GM19328 (cell line): ENCODE data around the gene DTNA.
"Not testable (repeated sequence)": the region's sequence is repeated elsewhere in the genome, so short reads cannot be mapped to it uniquely, and the experiment has no call there.

ENCODE experiments used
- ATAC-seq: cut with Tn5 transposase; IDR thresholded peaks from one replicate; pipeline ENCODE4 v1.9.1; 2021; ENCODE audit warnings: mild to moderate bottlenecking, moderate library complexity; ENCODE audit not compliant: unreplicated experiment

DTNA gene

DNA sequence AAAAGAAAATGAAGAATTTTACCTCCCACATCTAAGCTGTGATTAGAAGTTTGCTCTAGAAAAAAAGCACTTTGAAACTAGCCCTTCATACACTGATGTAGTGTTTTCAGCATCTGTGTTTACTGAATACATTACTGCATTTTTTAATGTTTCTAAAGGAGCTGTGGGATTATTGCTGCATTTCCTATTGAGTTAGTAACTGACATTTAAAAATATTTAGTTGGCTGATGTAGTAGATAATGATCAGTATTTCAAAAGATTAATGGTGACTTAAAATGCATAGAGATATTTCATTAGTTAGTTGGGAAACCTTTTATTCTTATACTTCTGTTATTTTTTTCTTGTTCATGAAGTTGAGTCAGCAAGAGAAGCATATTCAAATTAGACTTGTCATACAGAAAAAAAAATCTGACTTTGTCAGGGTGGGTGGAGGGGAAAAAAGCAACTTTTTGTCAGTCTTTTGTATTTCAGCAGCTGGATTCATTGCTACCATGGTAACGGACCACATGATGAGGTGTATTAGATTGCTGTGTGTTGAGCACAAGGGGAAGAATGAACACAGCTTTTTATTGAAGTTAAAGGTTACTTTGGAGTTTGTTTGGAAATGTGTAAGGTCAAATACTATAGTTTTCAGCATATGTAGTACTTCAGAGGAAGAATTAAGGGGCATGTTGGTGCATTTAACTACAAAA lies at the start of gene DTNA:
Gene DTNA, plus strand, starts transcription at position 549 of the 692 bp plus-strand sequence. CDS start 45,679 bp downstream, outside the sequence.
- ATAC-seq, result no peak

DNA sequence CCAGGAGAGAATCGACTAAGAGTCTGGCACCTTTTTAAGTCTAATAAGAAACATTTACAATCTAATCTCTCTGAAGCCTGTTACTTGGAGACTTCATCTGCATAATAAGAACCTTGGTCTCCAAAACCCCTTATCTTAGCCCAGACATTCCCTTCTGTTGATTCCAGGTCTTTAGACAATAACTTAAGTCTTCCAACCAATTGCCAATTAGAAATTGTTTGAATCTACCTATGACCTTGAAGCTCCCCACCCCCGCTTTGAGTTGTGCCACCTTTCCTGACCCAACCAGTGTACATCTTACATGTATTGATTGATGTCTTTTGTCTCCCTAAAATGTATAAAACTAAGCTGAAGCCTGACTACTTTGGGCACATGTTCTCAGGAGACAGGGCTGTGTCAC lies 49.5 kb upstream of the DTNA start:
- ATAC-seq, result no peak

DNA sequence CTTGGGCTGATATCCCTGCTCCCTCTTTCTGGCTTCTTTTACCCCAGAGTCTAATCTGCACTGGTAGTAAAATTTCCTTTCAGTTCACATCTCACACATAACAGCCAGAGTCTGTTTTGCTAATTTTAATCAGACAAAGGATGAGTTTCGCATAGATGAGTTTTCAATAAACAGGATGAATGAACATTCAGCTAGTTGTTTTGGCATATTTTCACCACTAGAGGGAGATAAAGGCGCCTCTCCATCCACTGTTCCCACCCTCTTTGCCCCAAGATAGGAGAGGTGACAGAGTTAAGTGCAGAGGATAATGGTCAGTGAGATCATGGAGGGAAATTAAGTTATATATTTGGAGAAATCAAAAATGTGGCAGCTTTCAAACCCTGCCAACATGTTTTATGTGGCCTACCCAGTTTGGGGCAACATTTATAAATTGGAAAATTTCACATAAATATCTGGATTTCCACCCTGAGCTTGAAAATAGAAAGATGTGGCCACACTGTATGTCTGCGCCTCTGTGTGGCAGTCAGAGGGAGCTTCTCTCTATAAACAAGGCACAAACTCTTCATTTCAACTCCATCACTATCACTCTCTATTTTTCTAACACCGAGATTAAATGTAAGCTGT lies 48.5 kb upstream of the DTNA start:
- ATAC-seq, result peak; percentile 87

DNA sequence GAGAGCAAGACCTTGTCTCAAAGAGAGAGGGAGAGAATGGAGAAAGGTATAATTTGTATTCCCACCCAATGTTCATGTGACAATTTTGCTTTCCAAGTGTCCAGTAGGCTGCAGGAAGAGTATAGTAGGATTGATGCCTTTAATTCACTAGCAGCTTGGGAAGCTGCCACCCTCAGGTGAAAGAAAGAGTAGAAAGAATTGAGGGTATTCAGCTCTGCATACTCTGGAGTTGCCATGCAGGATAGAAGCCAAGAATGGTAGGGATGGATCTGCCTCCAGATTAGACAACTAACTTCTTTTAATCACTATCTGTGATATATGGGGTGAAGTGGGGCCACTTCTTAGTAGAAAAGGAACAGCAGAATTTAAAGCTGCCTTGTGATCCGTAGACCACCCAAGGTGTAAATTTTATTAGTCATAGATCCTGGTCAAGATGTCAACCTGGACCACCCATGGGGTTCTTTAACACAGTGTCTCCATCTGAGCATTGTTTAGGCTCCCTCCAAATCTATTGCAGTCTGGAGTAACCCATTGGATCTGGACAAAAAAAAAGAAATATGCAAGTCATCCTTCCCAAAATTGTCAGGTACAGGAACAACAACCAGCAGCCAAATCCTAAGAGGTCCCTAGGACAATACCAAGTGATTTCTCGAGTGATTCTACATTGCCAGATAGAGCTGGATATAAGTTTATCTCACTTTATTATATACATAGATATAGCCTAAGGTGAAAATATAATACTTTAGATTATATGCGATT lies 33.1 kb upstream of the DTNA start:
- no peak for ATAC-seq

DNA sequence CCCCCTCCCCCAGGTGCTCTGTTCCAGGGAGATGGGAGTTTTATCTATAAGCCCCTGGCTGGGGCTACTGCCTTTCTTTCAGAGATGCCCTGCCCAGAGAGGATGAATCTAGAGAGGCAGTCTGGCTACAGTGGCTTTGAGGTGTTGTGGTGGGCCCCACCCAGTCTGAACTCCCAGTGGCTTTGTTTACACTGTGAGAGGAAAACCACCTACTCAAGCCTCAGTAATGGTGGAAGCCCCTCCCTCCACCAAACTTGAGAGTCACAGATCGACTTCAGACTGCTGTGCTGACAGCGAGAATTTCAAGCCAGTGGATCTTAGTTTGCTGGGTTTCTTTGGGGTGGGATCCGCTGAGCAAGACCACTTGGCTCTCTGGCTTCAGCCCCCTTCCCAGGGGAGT lies 20.3 kb upstream of the DTNA start:
- not testable (repeated sequence) for ATAC-seq

DNA sequence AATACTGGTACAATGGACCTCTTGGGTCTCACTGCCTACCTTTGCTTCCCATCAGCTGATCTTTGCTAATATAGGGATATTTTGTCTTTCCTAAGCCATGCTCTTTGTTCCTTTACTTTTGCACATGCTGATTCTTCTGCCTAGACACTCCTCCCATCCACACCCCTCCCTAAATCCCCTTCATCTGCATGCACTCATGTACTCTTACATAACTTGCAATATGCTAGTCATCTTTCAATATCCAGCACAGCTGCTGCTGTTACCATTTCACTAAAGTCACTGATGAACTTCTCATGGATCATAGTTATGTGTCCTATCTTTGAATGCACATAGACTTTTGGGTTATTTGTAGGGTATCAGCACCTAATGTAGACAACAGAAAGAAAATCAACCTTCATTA lies 18.5 kb upstream of the DTNA start:
- ATAC-seq, result no peak

DNA sequence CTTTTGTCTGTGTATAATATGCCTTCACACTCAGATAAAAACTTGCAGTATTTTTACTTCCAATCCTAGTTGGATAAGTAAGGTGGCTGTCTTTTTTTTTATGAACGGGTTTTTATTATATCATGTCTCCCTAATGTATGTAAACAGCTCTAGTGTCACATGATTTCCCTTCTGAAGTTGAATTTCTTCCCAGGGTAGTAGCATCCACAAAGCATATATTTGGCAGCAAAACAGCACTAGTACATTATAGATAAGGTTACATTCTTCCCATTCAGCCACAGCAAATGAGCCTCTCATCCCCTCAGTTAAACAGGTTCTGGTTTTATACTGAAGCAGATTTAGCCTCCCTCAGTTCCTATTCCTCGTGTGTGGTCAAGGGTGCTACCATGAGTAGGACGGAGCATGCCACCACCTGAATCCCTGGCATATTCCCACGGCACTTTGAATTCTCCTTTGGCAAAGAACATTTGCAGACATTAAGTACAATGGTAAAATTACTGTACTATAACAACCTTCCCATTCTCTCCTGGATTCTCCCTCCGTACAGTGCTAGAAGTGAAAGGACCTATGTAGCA lies 15.4 kb upstream of the DTNA start:
- ATAC-seq, result no peak

DNA sequence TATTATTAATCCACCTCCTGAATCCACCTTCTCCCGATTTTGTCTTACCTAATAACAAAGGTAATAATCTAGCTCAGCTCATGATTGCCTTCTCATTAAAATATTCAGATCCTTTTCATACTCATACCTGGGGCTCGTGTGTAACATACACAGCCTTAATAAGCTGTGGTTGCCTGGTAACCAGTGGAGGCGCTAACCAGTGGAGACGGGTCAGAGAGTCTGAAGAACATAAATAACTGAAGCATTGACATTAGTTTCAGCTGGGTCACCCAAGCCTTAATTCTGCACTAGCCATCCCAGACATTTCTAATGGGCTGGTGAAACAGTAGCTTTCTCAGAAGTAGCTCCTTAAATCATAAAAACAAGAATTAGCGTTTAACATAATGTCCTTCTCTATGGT lies 14.8 kb upstream of the DTNA start:
- ATAC-seq, result no peak

DNA sequence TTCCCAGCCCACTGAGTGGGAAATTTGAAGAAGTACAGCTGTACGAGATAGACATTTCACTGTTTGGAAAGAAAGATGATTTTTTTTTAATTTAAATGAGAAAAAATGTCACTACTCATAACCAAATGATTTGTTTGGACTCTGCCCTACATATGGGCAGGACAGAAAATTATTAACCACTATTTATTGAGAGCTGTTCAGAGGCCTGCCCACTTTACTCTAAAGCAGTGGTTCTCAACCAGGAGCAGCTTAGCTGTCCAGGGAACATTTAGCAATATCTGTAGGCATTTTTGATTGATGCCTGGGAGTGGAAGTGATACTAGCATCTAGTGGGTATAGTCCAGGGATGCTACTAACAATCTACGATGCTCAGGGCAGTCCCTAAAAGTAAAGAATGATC lies 13.4 kb upstream of the DTNA start:
- ATAC-seq, result no peak

DNA sequence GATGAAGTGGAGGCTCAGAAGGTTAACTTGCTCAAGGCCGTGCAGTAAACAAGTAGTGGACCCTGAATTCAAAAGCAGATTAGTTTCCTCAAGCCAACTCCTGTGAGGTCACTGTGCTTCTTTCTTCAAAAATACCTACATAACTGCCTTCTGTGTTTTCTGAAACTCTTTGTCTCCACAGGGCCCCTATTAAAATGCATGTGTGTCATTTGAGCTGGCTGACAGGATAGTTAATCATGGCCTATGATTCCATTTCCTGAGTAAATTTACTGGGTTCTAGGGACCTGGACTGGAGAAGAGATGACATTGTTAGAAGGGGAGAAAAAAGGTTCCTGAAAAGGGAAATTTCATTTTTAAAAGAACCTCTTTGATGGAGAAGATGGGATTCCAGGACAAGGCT lies 12.9 kb upstream of the DTNA start:
- ATAC-seq, result no peak

DNA sequence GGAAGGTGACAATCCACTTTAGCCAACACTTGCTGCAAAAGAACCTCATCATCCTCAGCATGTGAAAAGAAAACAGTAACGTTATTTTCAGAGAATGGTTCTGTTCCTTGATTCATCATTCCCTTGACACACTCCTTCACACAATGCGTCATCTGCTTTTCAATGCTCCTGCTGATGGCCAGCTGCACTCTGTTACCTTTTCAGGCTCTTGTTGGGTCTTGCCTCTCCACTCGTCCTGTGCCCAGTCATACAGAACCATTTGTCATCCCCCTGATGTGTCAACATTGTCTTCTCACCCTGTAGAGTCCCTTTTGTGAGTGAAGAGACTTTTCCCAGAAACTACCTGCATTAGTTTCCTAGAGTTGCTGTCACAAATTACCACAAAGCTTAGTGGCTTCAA lies 12.2 kb upstream of the DTNA start:
- ATAC-seq, result no peak

DNA sequence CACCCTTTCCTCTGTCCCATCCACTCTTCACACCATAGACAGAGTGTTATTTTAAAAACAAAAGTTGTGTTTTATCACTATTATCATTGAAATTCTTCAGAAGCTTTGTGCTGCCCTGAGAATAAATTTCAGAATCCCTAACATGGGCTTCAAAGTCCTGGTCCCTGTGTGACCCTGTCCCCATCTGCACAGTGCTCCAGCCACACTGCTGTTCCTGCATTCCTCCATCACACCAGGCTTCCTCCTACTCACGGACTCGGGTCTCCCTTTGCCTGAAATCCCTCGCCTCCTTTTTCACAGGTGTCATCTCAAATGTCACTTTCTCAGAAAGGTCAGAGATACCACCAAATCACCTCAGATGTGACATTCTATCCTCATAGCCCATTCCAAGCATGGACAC lies 8.2 kb upstream of the DTNA start:
- no peak for ATAC-seq

DNA sequence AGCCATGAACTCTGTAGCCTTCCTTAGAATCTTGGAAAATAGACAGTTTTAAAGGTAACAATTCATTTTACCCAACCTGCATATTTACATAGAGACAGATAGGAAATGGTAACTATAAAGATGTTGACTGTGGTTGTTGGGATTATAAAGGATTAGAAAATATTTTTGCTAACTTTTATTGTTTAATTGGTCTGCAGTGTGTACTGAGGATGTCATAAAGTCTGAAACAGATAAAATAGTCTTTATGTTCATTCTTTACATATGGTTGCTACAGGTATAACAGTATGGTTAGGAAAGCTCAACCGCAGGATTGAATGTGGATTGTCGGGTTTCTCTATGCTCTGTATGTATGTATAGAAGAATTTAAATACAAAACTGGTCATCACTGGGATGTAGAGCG lies 7.3 kb upstream of the DTNA start:
- ATAC-seq, result no peak

DNA sequence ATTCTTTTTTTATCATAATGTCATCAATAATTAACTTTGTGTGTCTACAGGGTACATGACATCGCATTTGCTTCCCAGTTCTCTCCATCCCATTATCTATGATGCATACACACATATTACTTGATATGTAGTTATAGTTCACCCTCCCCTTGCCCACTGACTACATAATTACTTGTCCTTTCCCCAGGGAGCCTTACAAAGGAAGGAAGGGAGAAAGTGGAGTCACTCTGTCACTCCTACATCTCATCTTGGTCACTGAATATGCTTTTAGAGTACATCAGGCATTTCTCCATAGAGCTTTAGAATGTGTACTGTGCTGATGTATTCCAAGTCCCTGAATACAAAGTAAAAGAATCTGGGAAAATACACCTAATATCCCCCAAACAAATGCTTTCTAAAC lies 6.0 kb upstream of the DTNA start:
- ATAC-seq, result no peak

DNA sequence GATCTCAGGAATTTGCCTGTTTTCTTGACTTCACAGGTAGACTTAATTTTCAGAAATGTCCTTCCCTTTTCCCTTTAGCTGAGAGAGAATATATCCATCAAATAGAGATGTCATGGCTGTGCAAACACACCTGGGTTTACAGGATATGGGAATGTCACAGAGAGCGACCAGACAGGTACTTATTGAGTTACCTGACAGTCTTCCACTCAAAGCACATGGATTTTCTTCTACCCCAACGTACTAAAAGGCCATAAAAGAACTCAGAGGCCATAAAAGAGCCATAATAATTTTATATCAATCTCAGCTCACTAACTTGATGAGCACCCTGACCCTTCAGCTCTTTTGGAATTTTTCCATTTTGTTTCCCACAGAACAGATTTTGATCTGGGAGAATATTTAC lies 5.3 kb upstream of the DTNA start:
- ATAC-seq, result no peak

DNA sequence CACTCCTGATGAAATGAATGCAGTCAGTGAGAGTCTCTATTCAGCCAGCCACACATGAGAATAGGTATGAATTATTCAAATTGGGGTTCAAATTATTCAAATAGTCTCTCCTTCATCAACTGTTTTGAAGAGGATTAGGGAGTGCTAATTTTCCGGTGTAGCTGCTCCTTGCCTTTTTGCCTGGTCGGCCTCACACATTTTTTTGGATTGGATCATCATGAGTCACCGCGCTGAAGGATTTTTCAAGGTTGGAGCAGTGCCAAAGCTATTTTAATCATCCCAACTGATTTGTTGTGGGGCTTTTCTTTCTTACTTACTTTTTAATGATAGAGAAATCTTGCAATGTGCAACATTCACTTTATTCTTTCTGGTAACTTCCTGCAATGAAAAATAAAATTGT lies 2.4 kb upstream of the DTNA start:
- no peak for ATAC-seq

DNA sequence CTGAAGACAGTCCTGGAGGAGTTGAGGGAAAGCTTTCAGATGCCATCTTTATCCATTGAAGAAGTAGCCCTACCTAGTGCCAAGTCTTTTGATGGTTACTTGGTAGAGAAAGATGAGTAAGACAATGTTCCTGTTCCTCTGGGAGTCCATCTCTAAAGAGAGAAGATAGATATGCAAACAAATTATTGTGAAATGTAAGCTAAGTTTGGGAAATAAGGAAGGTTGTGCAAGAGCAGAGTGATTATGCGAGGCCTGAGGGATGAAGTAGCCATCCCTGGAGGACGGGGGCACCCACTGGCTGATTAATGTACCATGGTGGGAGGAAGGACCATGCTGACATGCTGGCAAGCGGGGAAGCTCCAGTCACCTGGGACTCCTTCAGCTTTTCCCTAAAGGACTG lies 994 bp upstream of the DTNA start:
- ATAC-seq, result no peak

DNA sequence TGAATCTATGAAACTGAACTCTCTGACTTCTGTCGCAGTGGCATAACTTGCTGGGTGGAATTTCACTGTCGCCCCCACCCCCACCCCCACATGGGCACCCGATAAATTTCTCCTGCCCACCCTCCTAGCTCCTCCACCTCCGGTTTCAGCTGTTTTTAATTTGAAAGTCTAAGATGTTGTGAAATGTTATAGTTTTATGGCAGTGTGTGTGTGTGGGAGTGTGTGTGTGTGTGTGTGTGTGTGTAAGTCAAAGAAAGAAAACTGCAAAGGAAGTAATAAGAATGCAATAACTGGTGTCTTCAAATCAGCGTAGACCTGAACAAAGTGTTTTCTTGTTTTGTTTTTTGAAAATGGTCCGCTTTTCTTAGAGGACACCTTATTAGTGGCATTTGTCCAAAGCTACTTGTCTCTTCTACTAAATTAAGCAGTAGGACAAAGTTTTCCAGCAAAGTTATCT lies 388 bp downstream of the DTNA start:
- ATAC-seq, result no peak

DNA sequence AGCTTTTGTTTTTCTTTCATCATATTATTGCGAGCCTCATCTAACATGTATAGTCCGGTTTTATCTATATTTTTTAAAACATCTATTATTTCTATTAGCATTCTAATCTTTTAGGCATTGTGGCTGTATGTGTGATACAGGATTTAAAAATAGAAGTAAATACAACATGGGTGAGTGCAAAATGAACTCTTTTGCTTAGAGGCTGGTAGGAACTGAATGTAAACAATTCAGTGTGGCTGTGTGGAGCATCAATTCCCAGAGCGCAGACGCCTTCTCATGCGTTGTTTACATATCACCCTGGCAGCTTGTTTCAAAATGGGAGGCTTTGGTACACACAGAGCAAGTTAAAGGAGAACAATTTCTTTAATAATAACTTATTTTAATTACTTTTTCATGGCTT lies 836 bp downstream of the DTNA start:
- no peak for ATAC-seq

DNA sequence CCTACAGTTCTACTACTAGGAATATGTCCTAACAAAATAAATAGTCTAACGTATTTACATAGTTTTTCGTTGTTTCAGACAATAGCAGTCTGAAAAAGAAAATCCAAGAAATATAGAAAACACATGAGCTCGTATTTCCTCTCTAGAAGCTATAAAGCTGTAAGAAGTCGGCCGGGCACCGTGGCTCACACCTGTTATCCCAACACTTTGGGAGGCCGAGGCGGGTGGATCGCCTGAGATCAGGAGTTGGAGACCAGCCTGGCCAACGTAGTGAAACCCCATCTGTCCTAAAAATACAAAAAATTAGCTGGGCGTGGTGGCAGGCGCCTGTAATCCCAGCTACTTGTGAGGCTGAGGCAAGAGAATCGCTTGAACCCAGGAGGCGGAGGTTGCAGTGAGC lies 6.0 kb downstream of the DTNA start:
- ATAC-seq, result not testable (repeated sequence)

DNA sequence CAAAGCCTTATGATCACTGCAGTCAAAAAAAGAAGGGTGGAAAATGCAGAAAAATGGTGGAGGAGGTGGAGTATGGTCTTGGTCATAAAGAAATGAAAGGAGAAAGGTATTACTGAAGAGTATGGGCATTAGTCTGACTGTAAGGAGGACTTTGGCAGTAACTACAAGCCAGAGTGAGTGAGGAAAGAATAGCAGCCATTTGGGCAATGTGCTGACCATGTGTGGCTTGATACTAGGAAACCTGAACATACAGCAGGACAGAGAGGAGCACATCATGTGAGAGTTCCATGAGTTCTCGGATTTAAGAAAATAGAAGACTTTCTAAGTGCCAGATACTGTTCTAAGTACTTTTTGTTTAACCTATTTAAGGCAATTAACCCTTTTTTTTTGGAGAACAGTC lies 8.5 kb downstream of the DTNA start:
- no peak for ATAC-seq

DNA sequence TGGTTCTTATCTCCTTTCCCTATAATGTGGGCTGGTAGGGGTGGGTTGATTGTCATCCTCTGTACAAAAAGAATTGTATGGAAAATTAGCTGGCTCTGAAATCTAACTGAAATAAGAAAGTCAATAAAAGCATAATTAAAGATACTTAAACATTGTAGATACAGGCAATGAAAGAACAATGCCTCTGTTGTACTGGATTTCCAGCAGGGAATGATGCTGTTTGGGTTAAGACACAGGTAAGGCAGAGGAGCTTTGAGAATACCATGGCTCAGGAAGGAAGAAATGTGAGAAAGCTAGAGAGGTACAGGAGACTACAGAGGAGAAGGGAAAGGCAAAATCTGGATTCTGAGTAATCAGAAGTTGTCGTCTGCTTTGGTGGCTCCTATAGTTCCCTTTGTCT lies 10.1 kb downstream of the DTNA start:
- ATAC-seq, result no peak
